Activated CD4-positive, CD25-positive, alpha-beta regulatory T cell treated with anti-CD3 and anti-CD28 coated beads, Interleukin-2, amount 50 U/mL, for 72 hours (primary cell): Measurements from ENCODE around the gene KRT78.

Experiments used
- DNase-seq: peaks from one replicate; pipeline ENCODE4 v3.0.0; 2021

KRT78 gene

DNA sequence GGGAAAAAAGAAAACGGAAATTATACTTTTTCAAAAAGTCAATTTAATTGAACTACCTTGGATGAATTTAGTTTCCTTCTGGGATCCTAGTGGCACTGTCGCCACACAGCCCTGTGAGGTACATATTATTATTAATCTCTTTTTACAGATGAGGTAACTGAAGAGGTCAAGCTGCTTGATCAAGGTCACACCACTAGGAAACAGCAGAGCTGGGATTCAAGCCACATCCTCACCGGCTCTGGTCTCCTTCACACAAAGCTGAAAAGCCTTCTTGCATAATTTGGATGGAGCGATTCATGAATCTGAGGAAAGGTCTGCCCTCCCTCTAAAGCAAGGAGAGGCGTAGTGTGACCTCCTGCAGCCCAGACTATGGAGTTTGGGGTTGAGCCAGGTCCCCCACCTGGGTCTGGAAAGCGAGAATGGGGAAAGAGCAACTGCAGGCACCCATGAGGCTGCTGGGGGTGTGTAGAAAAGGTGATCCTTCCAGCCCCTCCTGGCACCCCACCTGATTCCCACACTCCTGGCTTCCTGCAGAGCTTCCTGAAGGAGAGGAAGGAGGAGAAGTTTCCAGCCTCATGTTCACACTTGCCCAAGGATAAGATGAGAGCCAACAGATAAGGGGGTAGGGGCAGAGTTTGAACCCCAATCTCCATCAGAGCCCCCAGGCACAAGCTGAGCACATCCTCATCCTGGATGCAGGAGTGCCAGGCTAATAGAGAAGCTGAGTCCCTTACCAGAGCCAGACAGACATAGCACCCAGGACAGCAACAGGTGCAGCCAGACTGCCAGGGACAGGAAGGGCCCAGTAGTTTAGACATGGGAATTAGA lies 10.8 kb downstream of the KRT78 start:
- no peak for DNase-seq

DNA sequence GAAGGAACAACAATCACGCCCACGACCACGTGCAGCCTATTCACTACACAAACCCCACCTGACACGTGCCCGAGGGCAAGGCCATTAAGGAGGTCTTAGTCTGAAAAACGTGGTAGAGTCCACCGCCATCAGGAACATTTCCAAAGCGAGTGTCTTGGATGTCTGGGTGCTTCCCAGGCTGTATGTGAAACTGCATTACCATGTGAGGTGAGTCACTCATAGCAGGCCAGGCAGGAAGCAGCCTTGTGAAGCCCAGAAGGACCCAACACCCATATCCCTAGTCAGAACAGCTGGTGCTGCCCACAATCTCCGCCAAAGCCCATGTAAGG lies 11.4 kb downstream of the KRT78 start:
- no peak for DNase-seq

DNA sequence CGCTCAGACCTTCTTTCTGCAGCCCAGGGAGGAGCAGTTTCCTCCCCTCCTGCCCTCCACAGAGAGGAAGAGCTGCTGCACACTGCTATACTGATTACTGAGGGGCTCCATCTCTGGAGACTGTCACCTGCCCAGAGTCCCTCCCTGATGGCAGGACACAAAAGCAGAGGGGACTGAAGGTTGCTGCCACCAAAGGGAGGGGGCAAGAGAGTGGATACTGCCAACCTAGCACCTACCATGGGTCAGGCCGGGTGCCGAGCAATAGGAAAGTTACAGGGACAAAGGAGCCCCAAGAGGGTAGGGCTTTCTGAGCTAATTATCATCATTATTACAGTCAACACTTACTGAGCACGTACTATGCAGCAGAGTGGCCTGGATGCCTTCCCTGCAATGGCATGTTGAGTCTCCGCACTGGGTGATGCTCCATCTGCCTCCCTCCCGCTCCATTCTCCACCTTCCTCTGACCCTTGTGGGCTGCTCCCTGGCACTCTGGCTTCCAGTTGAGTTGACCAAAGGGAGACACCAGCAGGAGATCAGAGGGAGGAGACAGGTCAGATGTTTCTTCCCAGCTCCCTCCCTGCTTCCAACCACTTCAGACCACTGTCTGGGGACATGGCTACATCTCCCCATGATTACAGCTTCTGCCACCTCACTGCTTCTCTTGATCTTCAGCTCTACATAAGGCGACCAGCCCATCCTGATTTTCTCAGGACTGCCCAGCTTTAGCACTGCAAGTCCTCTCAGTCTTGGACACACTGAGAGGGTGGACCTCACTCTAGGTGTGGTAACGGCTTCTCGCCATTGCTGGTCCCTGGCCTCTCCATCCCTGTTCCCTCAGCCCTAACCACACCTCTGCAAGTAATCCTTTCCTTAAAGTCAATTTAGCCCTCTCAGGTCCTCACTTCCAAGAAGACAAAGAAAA lies 12.0 kb downstream of the KRT78 start:
- no peak for DNase-seq

DNA sequence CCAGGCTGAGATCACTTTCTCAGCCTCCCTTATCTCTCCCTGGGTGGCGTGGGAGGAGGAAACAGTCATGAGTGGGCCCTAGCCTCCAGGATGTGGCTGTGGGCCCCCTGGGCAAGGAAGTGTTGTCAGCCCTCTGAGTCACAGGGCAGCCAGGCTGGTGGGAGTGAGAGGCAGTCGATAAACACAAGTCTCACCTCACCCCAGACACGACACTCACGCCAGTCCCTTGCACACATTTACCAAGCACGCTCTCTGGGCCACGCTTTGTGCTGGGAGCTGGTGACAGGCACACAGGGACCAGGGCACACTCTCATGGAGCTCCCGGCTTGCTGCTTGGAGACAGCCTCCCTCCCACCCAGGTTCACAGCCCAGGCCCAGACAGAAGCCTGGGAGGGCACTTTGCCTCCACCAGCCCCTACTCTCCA lies 12.7 kb downstream of the KRT78 start:
- no peak for DNase-seq

DNA sequence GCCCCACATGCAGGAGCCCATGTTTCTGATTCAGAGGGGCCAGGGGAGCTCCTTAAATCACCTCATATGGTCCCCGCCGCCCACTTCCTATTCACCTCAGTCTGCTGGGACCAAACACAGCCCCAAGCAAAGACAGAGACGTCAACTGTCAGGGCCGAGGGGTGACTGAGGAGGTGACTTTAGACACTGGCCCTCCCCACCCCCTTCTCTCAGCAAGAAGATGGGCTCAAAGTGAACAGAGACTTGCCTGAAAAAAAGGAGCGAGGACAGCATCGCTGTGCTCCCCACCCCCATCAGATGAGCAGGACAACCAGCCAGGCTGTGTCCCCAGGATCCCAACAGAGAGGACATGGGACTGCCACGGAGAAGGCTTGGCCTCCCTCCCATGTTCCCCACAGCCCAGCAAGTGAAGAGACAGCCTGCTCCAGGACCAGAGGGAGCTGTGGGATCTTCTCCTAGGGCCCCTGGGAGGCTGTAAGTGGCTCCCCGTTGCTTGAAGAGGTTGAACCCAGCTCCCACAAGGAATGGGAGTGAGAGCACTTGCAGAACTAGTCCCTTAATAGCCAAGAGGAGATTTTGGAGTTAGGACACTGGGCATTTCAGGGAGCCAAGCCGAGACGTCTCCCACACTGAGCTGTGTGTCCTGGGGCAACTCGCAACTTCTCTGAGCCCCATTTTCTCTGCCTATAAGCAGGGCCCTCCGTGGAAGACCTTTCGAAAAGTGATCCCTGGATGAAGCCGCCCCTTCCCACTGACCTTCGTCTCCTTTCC lies 13.3 kb downstream of the KRT78 start:
- DNase-seq: no peak

DNA sequence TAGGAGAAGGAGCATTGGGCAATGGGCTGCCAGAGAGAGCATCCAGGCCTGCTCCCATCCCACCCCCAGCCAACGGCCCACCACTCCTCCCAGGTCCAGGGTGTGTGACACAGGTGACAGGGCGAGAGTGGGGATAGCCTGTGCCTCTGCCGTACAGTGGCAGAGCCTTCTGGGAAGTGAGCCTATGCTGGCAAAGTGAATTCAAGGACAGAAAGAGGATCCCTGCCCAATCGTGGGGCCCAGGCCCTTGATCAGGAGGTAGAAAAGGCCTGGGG lies 14.1 kb downstream of the KRT78 start:
- no peak for DNase-seq

DNA sequence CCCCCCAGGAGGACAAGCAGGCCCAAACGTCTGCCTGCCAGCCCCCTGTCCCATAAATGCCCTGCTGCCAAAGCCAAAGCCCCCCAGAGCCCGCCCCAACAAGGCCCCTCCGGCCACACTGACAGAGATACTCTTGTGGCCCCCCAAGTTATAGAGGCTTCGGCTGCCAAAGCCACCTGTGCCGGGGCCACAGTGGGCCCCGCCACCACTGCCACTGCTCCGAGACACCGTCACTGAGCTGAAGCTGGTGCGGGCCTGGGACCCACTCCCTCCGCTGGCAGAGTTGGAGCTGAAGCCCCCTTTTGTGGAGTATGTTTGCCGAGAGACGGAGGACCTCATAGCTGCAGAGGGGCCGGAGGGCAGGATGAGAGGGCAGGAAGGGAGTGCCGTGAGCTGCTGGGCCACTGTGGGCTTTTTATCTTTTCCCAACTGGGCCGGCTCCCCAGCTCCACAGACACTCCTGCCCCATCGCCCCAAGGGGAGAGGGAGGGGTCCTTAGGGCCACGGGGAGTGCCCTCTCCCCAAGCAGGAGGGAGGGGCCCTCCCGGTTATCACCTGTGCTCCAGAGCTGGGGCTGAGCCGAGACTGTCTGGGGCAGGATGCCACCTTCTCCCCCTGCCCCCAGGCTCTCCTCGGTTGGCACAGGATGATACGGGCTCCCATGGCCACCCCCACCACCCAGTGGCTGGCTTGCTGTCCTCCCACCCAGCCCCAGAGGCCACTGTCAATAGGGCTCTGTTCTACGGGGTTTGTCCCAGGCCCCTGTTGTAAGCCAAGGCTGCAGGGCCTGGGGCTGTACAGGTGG lies 14.7 kb downstream of the KRT78 start, which contains the start of gene KRT79:
Gene KRT79, minus strand, starts transcription at position 390 of the 805 bp plus-strand sequence. Its CDS starts 51 bp downstream, at position 339.
- DNase-seq: no peak

DNA sequence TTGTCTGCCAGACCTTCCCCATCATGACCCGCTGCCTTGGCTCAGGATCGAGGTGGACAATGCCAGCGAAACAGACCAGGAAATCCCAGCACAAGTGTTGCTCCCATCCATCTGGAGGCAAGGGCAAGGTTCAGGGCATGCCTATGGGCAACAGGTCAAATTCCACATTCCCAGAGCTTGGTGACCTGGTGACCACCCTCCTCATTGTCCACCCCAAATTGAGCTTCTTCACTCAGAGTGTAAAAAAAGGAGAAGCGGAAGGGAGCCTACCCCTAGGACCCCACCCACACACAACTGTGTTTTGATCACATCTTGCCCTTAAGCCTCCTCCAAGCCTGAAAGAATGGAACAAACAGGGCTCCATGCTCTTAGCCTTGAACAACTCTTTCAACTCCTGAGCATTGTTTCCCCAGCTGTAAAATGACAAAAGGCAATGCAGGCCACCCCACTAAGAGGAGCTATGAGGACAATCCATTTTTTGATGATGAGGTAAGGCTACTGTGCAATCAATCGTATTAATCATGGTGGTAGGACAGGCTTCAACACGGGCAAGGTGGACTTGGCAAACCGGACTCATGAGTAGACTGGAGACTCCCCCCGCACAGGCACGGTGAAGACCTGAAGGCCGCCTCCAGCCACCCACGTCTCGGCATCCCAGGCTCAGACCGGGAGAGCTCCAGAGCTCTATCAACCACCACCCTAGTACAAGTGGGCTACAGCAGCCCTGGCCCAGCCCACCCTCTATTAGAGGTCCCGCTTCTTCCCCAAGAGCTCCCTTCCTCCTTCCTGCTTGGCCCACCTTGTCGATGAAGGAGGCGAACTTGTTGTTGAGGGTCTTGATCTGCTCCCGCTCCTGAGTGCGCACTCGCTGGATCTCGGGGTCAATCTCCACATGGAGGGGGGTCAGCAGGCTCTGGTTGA lies 15.5 kb downstream of the KRT78 start:
- no peak for DNase-seq

DNA sequence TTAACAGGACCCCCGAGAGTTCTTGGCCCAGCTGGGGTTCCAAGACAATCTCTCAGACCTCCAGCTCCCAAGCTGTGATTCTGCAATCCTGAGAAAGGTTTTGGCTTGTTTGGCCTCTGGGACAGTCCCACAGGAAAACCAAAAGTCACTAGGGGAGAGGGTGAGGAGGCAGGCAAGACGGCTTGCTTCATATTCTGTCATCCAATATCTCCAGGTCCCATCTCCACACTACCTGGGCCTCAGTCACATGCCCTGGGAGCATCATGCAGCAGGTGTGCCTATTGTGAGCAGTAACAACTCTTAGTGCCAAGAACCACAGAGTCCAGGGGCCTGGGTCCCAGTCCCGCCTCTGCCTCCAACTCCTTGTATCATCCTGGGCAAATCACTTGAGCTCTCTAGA lies 16.3 kb downstream of the KRT78 start:
- DNase-seq: no peak

DNA sequence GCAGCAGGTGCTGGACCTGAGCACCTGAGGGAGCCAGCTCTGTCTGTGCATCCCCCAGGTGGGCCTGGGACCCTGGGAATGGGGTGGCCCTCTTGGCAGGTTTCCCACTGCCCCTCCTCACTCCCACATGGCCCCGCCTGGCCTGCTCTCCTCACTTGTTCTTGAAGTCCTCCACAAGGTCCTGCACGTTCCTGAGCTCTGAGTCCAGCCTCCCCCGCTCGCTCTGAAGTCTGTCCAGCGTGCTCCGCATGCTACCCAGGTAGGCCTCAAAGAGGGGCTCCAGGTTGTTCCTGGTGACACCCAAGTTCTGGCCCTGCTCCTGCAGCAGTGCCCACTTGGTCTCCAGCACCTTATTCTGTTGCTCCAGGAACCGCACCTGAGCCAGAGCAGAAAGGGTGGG lies 17.5 kb downstream of the KRT78 start:
- no peak for DNase-seq

DNA sequence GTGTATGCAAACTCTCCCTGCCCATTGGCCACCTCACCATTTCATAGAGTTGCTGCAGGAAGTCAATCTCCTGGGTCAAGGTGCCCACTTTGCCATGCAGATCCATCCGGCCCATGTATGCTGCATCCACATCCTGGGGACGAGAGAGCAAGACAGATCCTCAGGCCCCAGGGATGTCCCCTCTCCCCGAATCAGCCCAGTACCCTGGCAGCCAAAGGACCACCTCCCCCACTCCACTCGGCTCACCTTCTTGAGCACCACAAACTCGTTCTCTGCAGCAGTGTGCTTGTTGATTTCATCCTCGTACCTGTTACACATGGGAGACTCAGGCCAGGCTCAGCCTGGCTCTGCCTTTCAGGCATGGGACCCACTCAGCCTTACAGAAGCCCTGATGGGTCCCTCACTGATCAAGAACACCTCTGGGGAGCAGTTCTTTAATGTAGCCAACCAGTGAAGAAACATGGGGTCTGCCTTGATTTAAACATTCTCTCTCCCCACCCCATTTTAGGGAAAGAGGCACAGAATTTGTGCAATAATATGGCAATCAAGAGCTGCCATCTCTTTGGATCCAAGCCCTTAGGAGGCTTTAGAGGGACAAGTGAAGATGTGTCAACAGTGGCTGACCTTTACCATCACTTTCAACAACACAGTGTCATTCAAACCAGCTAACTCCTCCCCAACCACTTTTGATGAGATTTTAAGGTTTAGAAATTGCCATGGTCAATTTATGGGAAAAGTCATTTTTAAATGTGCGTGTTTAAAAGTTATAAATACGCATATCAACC lies 18.6 kb downstream of the KRT78 start:
- DNase-seq: no peak

DNA sequence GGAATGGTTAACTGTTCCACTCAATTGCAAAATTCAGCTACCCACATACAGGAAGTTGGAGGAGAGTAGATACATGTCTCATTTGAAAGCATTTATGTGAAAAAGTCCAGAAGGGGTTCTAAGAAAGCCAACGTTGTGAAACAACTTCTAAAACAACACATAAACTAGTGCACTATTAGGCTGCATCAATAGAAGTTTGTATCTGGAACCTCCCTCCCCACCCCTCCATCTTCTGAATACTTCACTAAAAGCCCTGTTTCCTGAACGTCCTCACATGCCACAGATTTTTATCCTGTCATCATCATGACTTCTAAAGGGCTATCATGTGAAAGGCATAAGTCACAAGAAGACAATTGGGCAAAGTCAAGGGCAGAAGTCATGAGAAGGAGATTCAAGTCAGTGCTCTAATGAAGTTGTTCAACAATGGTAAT lies 20.2 kb downstream of the KRT78 start:
- no peak for DNase-seq

DNA sequence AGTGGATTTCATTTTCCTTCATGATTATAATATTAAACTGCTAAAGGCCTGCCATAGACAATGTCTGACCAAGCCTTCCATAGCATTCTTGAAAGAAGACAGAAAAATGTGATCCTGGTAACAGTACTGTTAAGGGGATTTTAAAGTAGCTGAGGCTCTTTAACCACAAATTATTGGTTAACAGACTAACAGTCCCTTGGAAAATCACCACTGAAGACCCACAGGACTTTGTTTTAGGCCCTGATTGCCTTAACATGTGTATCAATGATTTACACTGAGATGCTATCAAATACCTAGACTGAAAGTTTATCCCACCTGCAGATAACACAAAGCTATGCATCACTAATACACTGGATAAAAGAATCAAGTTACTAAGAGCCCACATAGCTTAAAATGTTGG lies 20.6 kb downstream of the KRT78 start:
- DNase-seq: no peak

DNA sequence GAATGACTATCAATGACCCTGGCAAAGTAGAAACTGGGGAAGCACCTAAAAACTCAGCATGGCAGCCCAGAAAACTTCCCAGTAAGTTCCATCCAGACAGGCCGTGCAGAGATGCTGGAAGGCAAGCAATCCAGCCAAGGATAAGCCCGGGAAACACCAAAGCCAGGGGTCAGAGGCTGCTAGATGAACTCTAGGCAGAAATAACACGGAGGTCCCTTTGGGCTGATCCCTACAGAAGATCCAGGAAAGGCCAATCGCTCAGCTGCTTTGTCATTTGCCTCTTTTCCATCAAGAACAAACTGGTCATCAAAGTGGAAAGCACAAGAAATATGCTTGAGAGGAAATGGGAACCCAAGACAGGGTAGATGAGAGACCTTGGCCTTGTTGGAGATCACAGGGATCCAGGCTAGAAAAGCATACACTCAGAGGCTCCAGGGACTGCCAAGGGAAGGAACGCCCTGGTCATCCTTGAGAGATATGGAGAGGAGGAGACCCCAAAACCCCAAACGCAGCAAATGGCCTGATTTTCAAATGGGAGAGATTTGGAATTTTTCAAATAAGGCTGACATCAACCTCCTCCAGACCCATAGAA lies 21.2 kb downstream of the KRT78 start:
- DNase-seq: no peak

DNA sequence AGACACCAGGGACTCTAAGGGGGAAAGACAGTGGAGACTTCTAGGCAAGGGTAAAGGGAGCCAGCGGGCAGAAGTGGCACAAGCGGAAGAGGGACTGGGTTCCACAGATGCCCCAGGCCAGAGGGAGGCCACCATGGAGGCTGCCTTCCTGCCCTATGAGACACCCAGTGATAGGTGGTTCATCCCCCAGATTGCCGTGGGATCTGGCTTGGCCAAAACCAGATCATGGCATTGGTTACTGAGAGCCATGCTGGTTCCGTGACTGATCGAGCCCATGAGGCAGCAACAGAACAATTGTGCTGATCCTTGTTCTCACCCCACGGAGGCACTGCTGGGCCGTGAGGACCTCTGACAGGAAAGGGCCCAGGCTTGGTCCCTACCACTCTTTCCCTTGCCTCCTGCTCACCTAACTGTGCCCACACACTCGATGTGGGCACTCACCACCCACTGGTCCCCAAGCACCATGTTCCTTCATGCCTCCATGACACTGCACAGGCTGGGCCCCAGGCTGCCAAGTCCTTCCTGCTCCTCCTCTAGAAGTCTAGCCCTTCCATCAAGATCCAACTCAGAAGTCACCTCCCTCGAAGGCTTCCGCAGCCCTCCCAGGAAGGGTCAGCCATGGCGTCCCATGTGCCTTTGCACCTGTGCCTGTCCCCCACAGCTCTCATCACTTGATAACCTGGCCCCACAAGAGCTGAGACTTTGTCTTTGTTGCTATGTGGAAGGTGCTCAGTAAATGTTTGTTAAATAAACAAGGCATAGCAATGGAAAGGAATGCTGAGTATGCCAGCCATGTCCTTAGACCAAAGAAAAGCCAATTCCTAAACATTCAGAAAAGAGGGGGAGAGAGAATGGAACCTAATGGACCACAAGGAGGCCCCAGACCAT lies 21.9 kb downstream of the KRT78 start:
- DNase-seq: no peak

DNA sequence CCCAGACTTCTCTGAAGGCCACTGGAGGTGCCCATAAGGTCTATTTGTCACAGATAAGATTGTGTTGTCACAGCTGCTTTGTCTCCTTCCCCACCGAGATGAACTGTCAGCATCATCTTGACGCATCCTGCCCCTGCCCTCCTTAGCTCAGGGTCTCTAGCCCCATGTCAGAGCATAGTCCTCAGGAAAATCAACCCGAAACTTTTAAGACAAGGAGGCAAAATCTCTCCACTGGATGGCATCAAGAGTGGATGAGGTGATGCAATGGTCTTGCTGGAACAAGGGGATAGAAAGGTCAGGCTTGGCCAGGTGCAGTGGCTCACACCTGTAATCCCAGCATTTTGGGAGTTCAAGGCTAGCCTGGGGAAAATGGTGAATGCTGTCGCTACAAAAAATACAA lies 22.8 kb downstream of the KRT78 start:
- DNase-seq: no peak

DNA sequence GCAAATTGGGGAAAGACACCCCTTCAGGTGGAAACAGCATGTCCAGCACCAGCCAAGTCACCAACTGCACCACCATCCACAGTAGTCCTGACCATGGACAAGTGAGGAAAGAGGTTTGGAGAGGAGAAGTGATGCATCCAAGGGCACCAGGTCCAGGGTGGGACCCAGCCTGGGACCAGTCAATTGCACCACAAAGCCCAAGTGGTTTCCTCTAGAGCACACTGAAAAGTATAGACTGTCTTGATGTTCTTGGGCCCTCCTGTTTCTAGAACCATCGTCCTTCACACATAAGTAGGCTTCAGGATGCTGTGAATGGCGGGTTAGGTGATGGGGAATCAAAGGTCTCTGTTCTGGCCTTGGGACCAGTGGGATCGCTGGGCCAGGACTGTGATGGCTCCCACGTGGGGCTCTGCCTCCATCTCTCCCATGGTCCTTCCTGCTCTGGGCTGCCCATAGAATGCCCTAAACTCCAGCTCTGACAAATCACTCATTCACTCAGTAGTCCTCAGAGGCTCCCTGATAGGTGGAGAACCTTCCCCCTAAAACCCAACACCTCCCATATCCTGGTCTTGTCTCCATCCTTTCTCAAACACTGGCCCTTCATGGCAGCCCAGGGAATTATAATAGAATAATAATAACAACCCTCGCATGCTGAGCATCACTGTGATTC lies 23.9 kb downstream of the KRT78 start:
- DNase-seq: no peak

DNA sequence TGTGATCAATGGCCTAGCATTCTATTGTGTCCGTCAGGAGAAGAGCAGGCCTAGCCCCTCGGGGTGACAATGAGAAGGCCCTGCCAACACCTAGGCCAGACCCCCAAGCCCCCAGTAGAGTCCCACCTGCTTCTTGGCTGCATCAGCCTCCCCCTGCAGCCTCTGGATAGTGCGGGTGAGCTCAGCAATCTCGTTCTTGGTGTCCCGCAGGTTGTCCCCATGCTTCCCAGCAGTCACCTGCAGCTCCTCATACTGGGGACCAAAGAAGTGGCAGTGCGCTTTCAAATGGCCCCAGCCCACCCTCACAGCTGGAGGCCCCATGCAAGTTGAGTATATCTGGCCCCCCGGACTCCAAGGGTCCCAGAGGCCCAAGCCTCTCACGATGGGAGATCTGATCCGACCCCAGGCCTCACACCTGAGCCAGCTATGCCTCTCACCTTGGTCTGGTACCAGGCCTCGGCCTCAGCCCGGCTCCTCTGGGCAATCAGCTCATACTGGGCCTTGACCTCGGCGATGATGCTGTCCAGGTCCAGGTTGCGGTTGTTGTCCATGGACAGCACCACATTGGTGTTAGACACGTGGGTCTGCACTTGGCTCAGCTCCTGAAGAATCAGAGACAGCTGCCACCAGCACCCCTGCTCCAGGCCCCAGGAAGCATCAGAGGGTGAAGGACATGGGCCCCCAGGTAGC lies 24.9 kb downstream of the KRT78 start:
- DNase-seq: no peak
